ENCODE results near the gene GAL3ST3. TPM values are rescaled to one million over a fixed set of nuclear protein-coding genes. Genes with fewer than 3 reads are reported as not detected.

Gene GAL3ST3
- polyA plus RNA-seq, 1 donor (not counting 4 experiments of a cell fraction or from before 2014, with no cell fraction given) = not detected

DNA sequence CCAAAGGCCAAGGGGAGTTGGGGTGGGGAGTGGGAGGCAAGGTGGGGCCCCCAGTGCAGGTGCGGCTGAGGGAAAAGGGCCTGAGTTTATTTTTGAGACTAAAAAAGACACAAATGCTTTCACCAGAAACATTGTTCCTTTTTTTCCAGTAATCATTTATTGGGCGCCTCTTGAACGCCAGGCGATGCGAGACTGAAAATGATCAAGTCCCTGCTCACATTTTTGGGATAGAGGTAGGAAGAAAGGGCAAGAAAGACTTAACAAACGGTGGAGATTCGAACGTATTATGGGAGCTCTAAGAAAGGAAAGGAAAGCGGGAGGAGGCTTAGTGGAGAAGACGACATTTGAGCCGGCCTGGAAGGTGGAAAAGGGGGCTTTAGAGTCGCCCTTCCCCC is 2.4 kb upstream of the GAL3ST3 start:
- no peak for FAIRE-seq
- dilution Hi-C loops (cut with MboI; ENCODE audit: extremely low pct_ligation_motif_present, low sequenced_read_pairs) = no loop called here
- peaks cover 17% of the 10 kb centered on the region for H3K4me1 ChIP-seq (ENCODE audit: control insufficient read depth, extremely low read depth, insufficient read depth, low read length)

GRCh38 chr11:66050581-66051231 is 1.7 kb upstream of the GAL3ST3 start:
- H3K9me1 ChIP-seq (ENCODE audit: control insufficient read depth, extremely low read depth, insufficient read depth, low read length) = no peaks in the 10 kb centered on the region
- no peak for FAIRE-seq
- H2AFZ ChIP-seq (ENCODE audit: control insufficient read depth, low read length) = peak overlapping the region; percentile 31
- H3K4me3 ChIP-seq (ENCODE audit: control insufficient read depth in 2 of 3, extremely low read depth in 1 of 3, insufficient read depth in 2 of 3, low read depth in 1 of 3, low read length in 3 of 3) = no peak overlapping the region
- H3K36me3 ChIP-seq (ENCODE audit: control insufficient read depth in 2 of 2, extremely low read depth in 1 of 2, insufficient read depth in 2 of 2, low read length in 2 of 2) = peaks cover 6 to 14% of the 10 kb centered on the region in 2 experiments
- dilution Hi-C loops (cut with MboI; ENCODE audit: extremely low pct_ligation_motif_present, low sequenced_read_pairs) = no loop called here
- peak overlapping the region; percentile 94 for H3K9ac ChIP-seq (ENCODE audit: control insufficient read depth, extremely low read depth, insufficient read depth, low read length)
- H3K79me2 ChIP-seq (ENCODE audit: control insufficient read depth, insufficient read depth, low read length) = peaks cover 31% of the 10 kb centered on the region
- H3K4me2 ChIP-seq (ENCODE audit: control insufficient read depth, extremely low read depth, insufficient read depth, low read depth, low read length) = peak overlapping the region; percentile 90
- TF ChIP-seq, protein P1, sequence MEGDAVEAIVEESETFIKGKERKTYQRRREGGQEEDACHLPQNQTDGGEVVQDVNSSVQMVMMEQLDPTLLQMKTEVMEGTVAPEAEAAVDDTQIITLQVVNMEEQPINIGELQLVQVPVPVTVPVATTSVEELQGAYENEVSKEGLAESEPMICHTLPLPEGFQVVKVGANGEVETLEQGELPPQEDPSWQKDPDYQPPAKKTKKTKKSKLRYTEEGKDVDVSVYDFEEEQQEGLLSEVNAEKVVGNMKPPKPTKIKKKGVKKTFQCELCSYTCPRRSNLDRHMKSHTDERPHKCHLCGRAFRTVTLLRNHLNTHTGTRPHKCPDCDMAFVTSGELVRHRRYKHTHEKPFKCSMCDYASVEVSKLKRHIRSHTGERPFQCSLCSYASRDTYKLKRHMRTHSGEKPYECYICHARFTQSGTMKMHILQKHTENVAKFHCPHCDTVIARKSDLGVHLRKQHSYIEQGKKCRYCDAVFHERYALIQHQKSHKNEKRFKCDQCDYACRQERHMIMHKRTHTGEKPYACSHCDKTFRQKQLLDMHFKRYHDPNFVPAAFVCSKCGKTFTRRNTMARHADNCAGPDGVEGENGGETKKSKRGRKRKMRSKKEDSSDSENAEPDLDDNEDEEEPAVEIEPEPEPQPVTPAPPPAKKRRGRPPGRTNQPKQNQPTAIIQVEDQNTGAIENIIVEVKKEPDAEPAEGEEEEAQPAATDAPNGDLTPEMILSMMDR (optimal IDR thresholded peaks at IDR 0.05 in 1 of 3, IDR thresholded peaks at IDR 0.05 in 1 of 3, conservative IDR thresholded peaks at IDR 0.05 in 1 of 3; ENCODE audit: extremely low read depth in 1 of 3, insufficient read depth in 2 of 3, low read length in 3 of 3) = no peak
- TF ChIP-seq EZH2 (IDR thresholded peaks at IDR 0.05; ENCODE audit: low read length) = no peak
- DNase-seq (ENCODE audit: low read depth, low spot score) = no peak
- H3K27ac ChIP-seq (ENCODE audit: control insufficient read depth, insufficient read depth, low read length) = peak overlapping the region; percentile 85
- H3K9me3 ChIP-seq (ENCODE audit: control insufficient read depth, low read depth, low read length) = no peaks in the 10 kb centered on the region
- peaks cover 6% of the 10 kb centered on the region for H3K27me3 ChIP-seq (ENCODE audit: control insufficient read depth, extremely low read depth, insufficient read depth, low read length)
- no peaks in the 10 kb centered on the region for H4K20me1 ChIP-seq (ENCODE audit: control insufficient read depth, extremely low read depth, insufficient read depth, low read length)
- peaks cover 17% of the 10 kb centered on the region for H3K4me1 ChIP-seq (ENCODE audit: control insufficient read depth, extremely low read depth, insufficient read depth, low read length)

More for the DNA sequence above, 2.4 kb upstream of the GAL3ST3 start:
- H3K9me3 ChIP-seq (ENCODE audit: control insufficient read depth, low read depth, low read length) = no peaks in the 10 kb centered on the region
- H3K9ac ChIP-seq (ENCODE audit: control insufficient read depth, extremely low read depth, insufficient read depth, low read length) = peak overlapping the region; percentile 94
- H3K9me1 ChIP-seq (ENCODE audit: control insufficient read depth, extremely low read depth, insufficient read depth, low read length) = no peaks in the 10 kb centered on the region
- H3K4me2 ChIP-seq (ENCODE audit: control insufficient read depth, extremely low read depth, insufficient read depth, low read depth, low read length) = peak overlapping the region; percentile 90
- peak overlapping the region; percentile 78 for H2AFZ ChIP-seq (ENCODE audit: control insufficient read depth, low read length)
- H3K27ac ChIP-seq (ENCODE audit: control insufficient read depth, insufficient read depth, low read length) = peak overlapping the region; percentile 85
- TF ChIP-seq EZH2 (IDR thresholded peaks at IDR 0.05; ENCODE audit: low read length) = no peak
- TF ChIP-seq, protein P1 (optimal IDR thresholded peaks at IDR 0.05 in 1 of 3, IDR thresholded peaks at IDR 0.05 in 1 of 3, conservative IDR thresholded peaks at IDR 0.05 in 1 of 3; ENCODE audit: extremely low read depth in 1 of 3, insufficient read depth in 2 of 3, low read length in 3 of 3) = no peak
- H3K79me2 ChIP-seq (ENCODE audit: control insufficient read depth, insufficient read depth, low read length) = peaks cover 31% of the 10 kb centered on the region
- no peak for DNase-seq (ENCODE audit: low read depth, low spot score)
- H3K27me3 ChIP-seq (ENCODE audit: control insufficient read depth, extremely low read depth, insufficient read depth, low read length) = peaks cover 4% of the 10 kb centered on the region
- no peaks in the 10 kb centered on the region for H4K20me1 ChIP-seq (ENCODE audit: control insufficient read depth, extremely low read depth, insufficient read depth, low read length)
- H3K4me3 ChIP-seq (ENCODE audit: control insufficient read depth in 2 of 3, extremely low read depth in 1 of 3, insufficient read depth in 2 of 3, low read depth in 1 of 3, low read length in 3 of 3) = peak overlapping the region; percentile 66 to 94 (median 77)
- H3K36me3 ChIP-seq (ENCODE audit: control insufficient read depth in 2 of 2, extremely low read depth in 1 of 2, insufficient read depth in 2 of 2, low read length in 2 of 2) = peaks cover 8 to 15% of the 10 kb centered on the region in 2 experiments

Data from keratinocyte (primary cell).